H9 (cell line): ENCODE results near the gene TIRAP. TPM values are rescaled to one million over a fixed set of nuclear protein-coding genes. Genes with fewer than 3 reads are reported as not detected.

Source experiments
- DNase-seq: peaks from one replicate; pipeline ENCODE4 v3.0.0-alpha.2; 2017
- H2AFZ ChIP-seq: one replicate; pipeline ENCODE4 v1.6.1; 2013; ENCODE audit warnings: mild to moderate bottlenecking, low read length, control low read depth, moderate library complexity
- H2AK5ac ChIP-seq: 2 replicates; pipeline ENCODE4 v1.6.1; 2013; ENCODE audit warnings: low read length, control low read depth, mixed read lengths; ENCODE audit not compliant: insufficient read length
- H2BK120ac ChIP-seq: one replicate; pipeline ENCODE4 v1.6.1; 2013; ENCODE audit warnings: low read depth, mild to moderate bottlenecking, low read length, control low read depth, inconsistent platforms; ENCODE audit not compliant: poor library complexity, severe bottlenecking
- H2BK12ac ChIP-seq: 2 replicates; pipeline ENCODE4 v1.6.1; 2013; ENCODE audit warnings: low read length, control low read depth, mixed read lengths, low read depth; ENCODE audit not compliant: insufficient read length
- H2BK15ac ChIP-seq: 2 replicates; pipeline ENCODE4 v1.6.1; 2013; ENCODE audit warnings: low read depth, low read length, control low read depth
- H2BK20ac ChIP-seq: one replicate; pipeline ENCODE4 v1.6.1; 2013; ENCODE audit warnings: low read depth, mild to moderate bottlenecking, low read length, control low read depth, inconsistent platforms; ENCODE audit not compliant: poor library complexity, severe bottlenecking
- H2BK5ac ChIP-seq: 2 replicates; pipeline ENCODE4 v1.6.1; 2013; ENCODE audit warnings: low read length, control low read depth, mixed read lengths; ENCODE audit not compliant: insufficient read length
- H3K14ac ChIP-seq: 2 replicates; pipeline ENCODE4 v1.6.1; 2013; ENCODE audit warnings: low read length, control low read depth; ENCODE audit not compliant: insufficient read depth
- H3K18ac ChIP-seq: 2 replicates; pipeline ENCODE4 v1.6.1; 2013; ENCODE audit warnings: low read depth, mild to moderate bottlenecking, mixed read lengths, low read length, control low read depth; ENCODE audit not compliant: insufficient read length
- H3K23ac ChIP-seq: 2 replicates; pipeline ENCODE4 v1.6.1; 2013; ENCODE audit warnings: low read length, control low read depth, mixed read lengths, low read depth; ENCODE audit not compliant: insufficient read length
- H3K23me2 ChIP-seq: 2 replicates; pipeline ENCODE4 v1.6.1; 2013; ENCODE audit warnings: low read depth, mild to moderate bottlenecking, mixed read lengths, low read length, control low read depth; ENCODE audit not compliant: insufficient read length, poor library complexity, severe bottlenecking
- H3K27ac ChIP-seq: 2 replicates; pipeline ENCODE4 v1.5.1; 2013; ENCODE audit warnings: low read length, control low read depth, mixed read lengths, low read depth; ENCODE audit not compliant: insufficient read length
- H3K27me3 ChIP-seq: 2 replicates; pipeline ENCODE4 v1.6.1; 2013; ENCODE audit warnings: low read length, control low read depth, inconsistent platforms; ENCODE audit not compliant: insufficient read depth
- H3K4ac ChIP-seq: 2 replicates; pipeline ENCODE4 v1.6.1; 2013; ENCODE audit warnings: low read depth, mild to moderate bottlenecking, control low read depth, inconsistent platforms, low read length, moderate library complexity
- H3K4me1 ChIP-seq: 2 replicates; pipeline ENCODE4 v1.6.1; 2013; ENCODE audit warnings: low read length, control low read depth, inconsistent platforms; ENCODE audit not compliant: insufficient read depth
- H3K4me2 ChIP-seq: 2 replicates; pipeline ENCODE4 v1.6.1; 2013; ENCODE audit warnings: low read length, control low read depth, mixed read lengths; ENCODE audit not compliant: insufficient read length, insufficient read depth
- H3K56ac ChIP-seq: 2 replicates; pipeline ENCODE4 v1.6.1; 2013; ENCODE audit warnings: low read depth, mild to moderate bottlenecking, mixed read lengths, low read length, control low read depth; ENCODE audit not compliant: insufficient read length
- H3K79me1 ChIP-seq: 2 replicates; pipeline ENCODE4 v1.6.1; 2013; ENCODE audit warnings: low read depth, mild to moderate bottlenecking, moderate library complexity, low read length, control low read depth, inconsistent platforms; ENCODE audit not compliant: insufficient read depth, poor library complexity, severe bottlenecking
- H3K79me2 ChIP-seq: 2 replicates; pipeline ENCODE4 v1.6.1; 2013; ENCODE audit warnings: low read length, control low read depth, inconsistent platforms; ENCODE audit not compliant: insufficient read depth
- H3K9ac ChIP-seq: 2 replicates; pipeline ENCODE4 v1.6.1; 2013; ENCODE audit warnings: low read length, control low read depth, mixed read lengths; ENCODE audit not compliant: insufficient read length; ENCODE audit errors: extremely low read depth
- H3K9me3 ChIP-seq: one replicate; pipeline ENCODE4 v1.6.1; 2013; ENCODE audit warnings: low read depth, low read length, inconsistent platforms; ENCODE audit not compliant: control insufficient read depth
- H3T11ph ChIP-seq: one replicate; pipeline ENCODE4 v1.6.1; 2013; ENCODE audit warnings: mild to moderate bottlenecking, low read length, control low read depth, inconsistent platforms
- H4K20me1 ChIP-seq: one replicate; pipeline ENCODE4 v1.6.1; 2013; ENCODE audit not compliant: control insufficient read depth, insufficient read length, insufficient read depth
- H4K5ac ChIP-seq: 2 replicates; pipeline ENCODE4 v1.6.1; 2013; ENCODE audit warnings: low read depth, mild to moderate bottlenecking, mixed read lengths, low read length, control low read depth; ENCODE audit not compliant: insufficient read length
- H4K8ac ChIP-seq: replicated peaks from 2 replicates; pipeline ENCODE4 v1.6.1; 2013; ENCODE audit warnings: low read length, control low read depth, mixed read lengths, low read depth; ENCODE audit not compliant: insufficient read length
- H4K91ac ChIP-seq: 2 replicates; pipeline ENCODE4 v1.6.1; 2013; ENCODE audit warnings: low read depth, mild to moderate bottlenecking, moderate library complexity, mixed read lengths, low read length, control low read depth; ENCODE audit not compliant: insufficient read length
- H3K27ac Mint-ChIP-seq, 3 experiments: 2 replicates in 2 of 3; 3 replicates in 1 of 3; pipeline ENCODE4 v1.8.0; 2020 to 2021; ENCODE audit warnings: mixed read lengths in 3 of 3, mild to moderate bottlenecking in 1 of 3, moderate library complexity in 1 of 3
- H3K27me3 Mint-ChIP-seq: 2 replicates; pipeline ENCODE4 v1.8.0; 2021; ENCODE audit warnings: low read depth, mild to moderate bottlenecking, moderate library complexity, mixed read lengths
- H3K36me3 Mint-ChIP-seq, 3 experiments: 2 replicates in 2 of 3; 3 replicates in 1 of 3; pipeline ENCODE4 v1.8.0; 2020 to 2021; ENCODE audit warnings: low read depth in 3 of 3, mixed read lengths in 3 of 3; ENCODE audit not compliant: insufficient read depth in 1 of 3
- H3K4me1 Mint-ChIP-seq, 2 experiments: 2 replicates each; pipeline ENCODE4 v1.8.0; 2020; ENCODE audit warnings: mixed read lengths in 2 of 2
- H3K4me3 Mint-ChIP-seq, 2 experiments: 2 replicates in 1 of 2; 3 replicates in 1 of 2; pipeline ENCODE4 v1.8.0; 2020 to 2021; ENCODE audit warnings: mild to moderate bottlenecking in 2 of 2, mixed read lengths in 2 of 2, moderate library complexity in 1 of 2
- H3K9me3 Mint-ChIP-seq, 2 experiments: 2 replicates in 1 of 2; 3 replicates in 1 of 2; pipeline ENCODE4 v1.8.0; 2020; ENCODE audit warnings: mild to moderate bottlenecking in 2 of 2, mixed read lengths in 2 of 2, moderate library complexity in 1 of 2
- WGBS: extraction: QIAGEN DNeasy Blood & Tissue Kit; methylation state at CpG from one replicate; pipeline ENCODE4 v1.1.7; 2013; ENCODE audit warnings: missing lambda C conversion rate, low lambda C conversion rate, mixed read lengths; ENCODE audit not compliant: insufficient read length; ENCODE audit errors: extremely low coverage; 5-methylcytosine and 5-hydroxymethylcytosine counted together
- total RNA-seq: library from RNA; stranded (reverse); gene quantifications from 2 replicates; pipeline ENCODE4 v1.2.1, GENCODE V29; 2021
- TF ChIP-seq, protein P1 (sequence below): fragments of 200-600 bp; sonication (generic); conservative IDR thresholded peaks from 3 replicates; pipeline ENCODE4 v1.8.0; 2021; ENCODE audit warnings: antibody characterized with exemption, mild to moderate bottlenecking

TIRAP gene
- total RNA-seq, 1 experiment from 2014 or later = 7.0 TPM

DNA sequence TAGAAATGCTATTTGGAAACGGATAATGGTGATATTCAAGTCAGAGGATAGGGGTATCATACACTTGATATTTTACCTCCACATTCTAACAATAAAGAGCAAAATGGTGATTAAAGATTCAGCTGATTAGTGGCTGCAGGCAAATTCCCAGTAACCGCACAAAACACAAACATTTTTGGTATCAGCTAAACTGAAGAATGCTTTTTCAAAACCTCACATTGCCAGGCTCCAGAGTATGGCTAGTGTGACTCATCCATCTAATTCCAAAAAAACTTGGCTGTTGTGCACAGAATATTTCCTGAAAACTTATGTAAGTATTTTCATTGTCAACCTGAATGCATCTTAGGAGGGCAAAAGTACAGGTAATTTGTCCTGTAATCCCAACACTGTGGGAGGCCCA, 25.1 kb upstream of the TIRAP start:
- Histone ChIP-seq H3K4ac (no peak overlapping the region), H2BK15ac (no peak overlapping the region), H3K27ac (no peak overlapping the region), H3K23me2 (no peaks in the 10 kb centered on the region), H3K79me2 (no peaks in the 10 kb centered on the region), H2BK20ac (no peak overlapping the region), H2BK120ac (no peak overlapping the region), H3K9ac (no peak overlapping the region), H2BK12ac (no peak overlapping the region), H3K14ac (no peak overlapping the region), H3K4me1 (no peaks in the 10 kb centered on the region), H4K8ac (no peak overlapping the region), H3K23ac (no peak overlapping the region), H3K18ac (no peak overlapping the region), H2AK5ac (no peak overlapping the region), H4K91ac (no peak overlapping the region), H3K27me3 (no peaks in the 10 kb centered on the region), H4K20me1 (no peaks in the 10 kb centered on the region), H3K79me1 (no peaks in the 10 kb centered on the region), H3T11ph (no peak overlapping the region), H2BK5ac (no peak overlapping the region), H2AFZ (no peak overlapping the region), H3K4me2 (no peak overlapping the region), H4K5ac (no peak overlapping the region), H3K9me3 (no peaks in the 10 kb centered on the region), H3K56ac (no peak overlapping the region)
- H3K27me3 Mint-ChIP-seq = no peaks in the 10 kb centered on the region
- no peak overlapping the region for H3K4me3 Mint-ChIP-seq
- no peaks in the 10 kb centered on the region for H3K4me1 Mint-ChIP-seq
- WGBS = no CpG with 5 or more reads among the region's 2 CpGs
- H3K9me3 Mint-ChIP-seq = no peaks in the 10 kb centered on the region
- H3K36me3 Mint-ChIP-seq = peaks cover 7 to 59% (median 42%) of the 10 kb centered on the region in 3 experiments; a peak in 5 of 7 replicates
- no peak overlapping the region for H3K27ac Mint-ChIP-seq
- DNase-seq = no peak
- TF ChIP-seq, protein P1, sequence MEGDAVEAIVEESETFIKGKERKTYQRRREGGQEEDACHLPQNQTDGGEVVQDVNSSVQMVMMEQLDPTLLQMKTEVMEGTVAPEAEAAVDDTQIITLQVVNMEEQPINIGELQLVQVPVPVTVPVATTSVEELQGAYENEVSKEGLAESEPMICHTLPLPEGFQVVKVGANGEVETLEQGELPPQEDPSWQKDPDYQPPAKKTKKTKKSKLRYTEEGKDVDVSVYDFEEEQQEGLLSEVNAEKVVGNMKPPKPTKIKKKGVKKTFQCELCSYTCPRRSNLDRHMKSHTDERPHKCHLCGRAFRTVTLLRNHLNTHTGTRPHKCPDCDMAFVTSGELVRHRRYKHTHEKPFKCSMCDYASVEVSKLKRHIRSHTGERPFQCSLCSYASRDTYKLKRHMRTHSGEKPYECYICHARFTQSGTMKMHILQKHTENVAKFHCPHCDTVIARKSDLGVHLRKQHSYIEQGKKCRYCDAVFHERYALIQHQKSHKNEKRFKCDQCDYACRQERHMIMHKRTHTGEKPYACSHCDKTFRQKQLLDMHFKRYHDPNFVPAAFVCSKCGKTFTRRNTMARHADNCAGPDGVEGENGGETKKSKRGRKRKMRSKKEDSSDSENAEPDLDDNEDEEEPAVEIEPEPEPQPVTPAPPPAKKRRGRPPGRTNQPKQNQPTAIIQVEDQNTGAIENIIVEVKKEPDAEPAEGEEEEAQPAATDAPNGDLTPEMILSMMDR = no peak
